GM18951 (cell line): ENCODE data around the gene KDM3B.
A peak's percentile ranks its signal among the peaks of the same experiment; 100 is the strongest.
"Not testable (repeated sequence)": the region's sequence is repeated elsewhere in the genome, so short reads cannot be mapped to it uniquely, and the experiment has no call there.

Source experiments
- POLR2A ChIP-seq: IDR thresholded peaks from 4 replicates; pipeline ENCODE4 v1.6.1; 2011; ENCODE audit warnings: mild to moderate bottlenecking; ENCODE audit not compliant: insufficient read length, insufficient read depth; ENCODE audit errors: extremely low read depth
- in situ Hi-C: fragments of 300-500 bp; cut with MboI; formaldehyde crosslinking; loops from one replicate; pipeline ENCODE4 v1.12.0; 2022; ENCODE audit warnings: low sequenced_read_pairs, mixed read lengths, inconsistent platforms; ENCODE audit not compliant: unreplicated experiment

The KDM3B gene, protein sequence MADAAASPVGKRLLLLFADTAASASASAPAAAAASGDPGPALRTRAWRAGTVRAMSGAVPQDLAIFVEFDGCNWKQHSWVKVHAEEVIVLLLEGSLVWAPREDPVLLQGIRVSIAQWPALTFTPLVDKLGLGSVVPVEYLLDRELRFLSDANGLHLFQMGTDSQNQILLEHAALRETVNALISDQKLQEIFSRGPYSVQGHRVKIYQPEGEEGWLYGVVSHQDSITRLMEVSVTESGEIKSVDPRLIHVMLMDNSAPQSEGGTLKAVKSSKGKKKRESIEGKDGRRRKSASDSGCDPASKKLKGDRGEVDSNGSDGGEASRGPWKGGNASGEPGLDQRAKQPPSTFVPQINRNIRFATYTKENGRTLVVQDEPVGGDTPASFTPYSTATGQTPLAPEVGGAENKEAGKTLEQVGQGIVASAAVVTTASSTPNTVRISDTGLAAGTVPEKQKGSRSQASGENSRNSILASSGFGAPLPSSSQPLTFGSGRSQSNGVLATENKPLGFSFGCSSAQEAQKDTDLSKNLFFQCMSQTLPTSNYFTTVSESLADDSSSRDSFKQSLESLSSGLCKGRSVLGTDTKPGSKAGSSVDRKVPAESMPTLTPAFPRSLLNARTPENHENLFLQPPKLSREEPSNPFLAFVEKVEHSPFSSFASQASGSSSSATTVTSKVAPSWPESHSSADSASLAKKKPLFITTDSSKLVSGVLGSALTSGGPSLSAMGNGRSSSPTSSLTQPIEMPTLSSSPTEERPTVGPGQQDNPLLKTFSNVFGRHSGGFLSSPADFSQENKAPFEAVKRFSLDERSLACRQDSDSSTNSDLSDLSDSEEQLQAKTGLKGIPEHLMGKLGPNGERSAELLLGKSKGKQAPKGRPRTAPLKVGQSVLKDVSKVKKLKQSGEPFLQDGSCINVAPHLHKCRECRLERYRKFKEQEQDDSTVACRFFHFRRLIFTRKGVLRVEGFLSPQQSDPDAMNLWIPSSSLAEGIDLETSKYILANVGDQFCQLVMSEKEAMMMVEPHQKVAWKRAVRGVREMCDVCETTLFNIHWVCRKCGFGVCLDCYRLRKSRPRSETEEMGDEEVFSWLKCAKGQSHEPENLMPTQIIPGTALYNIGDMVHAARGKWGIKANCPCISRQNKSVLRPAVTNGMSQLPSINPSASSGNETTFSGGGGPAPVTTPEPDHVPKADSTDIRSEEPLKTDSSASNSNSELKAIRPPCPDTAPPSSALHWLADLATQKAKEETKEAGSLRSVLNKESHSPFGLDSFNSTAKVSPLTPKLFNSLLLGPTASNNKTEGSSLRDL (N-terminal part only)

DNA sequence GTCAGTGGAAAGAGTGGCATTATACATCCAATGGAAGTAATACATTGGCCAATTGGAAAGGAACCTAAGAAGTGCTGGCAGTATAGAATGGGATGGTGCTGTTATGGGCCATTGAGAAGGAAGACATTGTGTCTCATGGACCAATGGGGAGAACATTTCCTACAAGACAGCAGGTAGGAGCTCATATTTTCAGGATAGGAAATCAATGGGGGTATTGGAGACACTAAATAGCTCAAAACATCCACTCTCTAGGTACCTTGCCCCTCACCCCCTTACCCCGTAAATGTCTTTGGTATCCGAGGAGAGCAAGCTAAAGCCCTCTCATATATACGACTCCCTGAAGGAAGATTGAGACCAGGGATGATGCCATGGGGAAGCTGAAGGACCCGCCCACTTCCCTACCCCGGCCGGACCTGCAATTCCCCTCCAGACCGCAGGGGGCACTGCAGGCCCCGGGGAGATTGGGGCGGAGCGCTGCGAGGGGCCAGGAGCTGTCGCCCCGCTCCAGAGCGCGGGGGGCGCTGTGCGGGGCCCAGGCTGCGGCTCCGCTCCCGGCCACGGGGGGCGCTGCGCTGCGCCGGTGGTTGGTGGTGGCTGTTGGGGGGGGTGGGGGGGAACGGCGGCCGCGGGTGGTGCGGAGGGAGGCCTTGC lies at the start of gene KDM3B:
KDM3B (plus strand) TSS at position 615 of the 651 bp plus-strand sequence. CDS start 111 bp downstream, outside the sequence.
- TF ChIP-seq POLR2A, result no peak
- in situ Hi-C loops, result no loop called here

DNA sequence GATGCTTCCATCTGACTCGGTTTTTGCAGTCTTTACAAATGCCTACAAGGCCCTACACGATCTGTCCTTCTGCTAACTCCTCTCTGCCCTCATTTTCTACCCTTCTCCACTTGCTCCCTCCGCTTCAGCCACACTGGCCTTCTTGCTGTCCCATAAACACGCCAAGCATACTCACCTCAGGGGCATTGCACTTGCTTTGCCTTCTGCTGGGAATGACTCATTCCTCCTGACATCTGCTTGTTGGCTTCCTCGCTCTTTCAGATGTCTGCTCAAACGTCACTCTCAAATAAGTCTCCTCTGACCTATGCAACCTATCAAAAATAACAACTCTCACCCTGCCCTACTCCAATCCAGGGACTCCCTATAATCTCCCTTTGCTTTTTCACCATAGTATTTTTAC lies 49.1 kb upstream of the KDM3B start:
- no peak for TF ChIP-seq POLR2A
- in situ Hi-C loops, result no loop called here

DNA sequence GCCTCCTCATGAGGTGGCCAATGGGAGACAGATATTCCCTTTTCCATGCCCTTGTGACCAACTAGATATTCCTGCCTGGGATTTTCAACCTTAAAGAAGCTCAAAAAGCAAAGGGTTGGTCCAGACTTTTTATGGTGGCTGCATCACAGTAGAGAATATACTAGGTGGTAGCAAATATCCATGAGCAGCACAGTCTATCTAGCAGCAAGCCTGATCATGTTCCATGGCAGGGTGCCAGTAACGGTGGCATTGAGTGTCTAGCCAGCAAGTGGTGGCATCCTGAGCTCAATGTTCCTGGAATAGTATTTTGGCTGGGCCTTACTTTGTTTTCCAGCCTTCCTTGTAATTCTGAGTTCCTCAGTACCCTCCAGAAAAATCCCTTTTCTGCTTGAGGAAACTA lies 46.7 kb upstream of the KDM3B start:
- TF ChIP-seq POLR2A, result no peak
- in situ Hi-C loops, result no loop called here

DNA sequence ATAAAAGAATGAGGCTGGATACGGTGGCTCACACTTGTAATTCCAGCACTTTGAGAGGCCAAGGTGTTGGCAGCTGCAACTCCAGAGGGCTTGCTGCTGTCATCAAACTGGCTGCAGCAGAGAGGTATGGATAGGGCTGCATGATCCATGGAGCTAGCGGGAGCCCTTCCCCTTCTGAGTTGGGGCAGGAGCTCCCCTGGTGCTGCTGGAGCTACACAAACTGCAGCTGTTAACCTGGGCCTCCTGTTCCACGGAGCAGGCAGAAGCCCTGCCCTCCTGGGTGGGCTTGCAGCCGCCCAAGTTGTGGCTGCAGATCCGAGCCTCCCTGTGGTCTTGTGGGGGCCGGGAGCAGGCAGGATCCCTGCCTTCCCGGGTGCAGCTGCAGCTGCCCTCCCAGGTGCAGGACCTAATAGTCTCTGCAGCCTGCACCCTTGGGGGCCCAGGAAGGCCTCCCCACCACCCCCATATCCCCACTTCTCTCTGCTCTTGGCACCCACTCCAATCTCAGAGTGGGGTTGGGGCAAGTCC lies 36.7 kb upstream of the KDM3B start:
- TF ChIP-seq POLR2A, result no peak
- in situ Hi-C loops, result no loop called here

DNA sequence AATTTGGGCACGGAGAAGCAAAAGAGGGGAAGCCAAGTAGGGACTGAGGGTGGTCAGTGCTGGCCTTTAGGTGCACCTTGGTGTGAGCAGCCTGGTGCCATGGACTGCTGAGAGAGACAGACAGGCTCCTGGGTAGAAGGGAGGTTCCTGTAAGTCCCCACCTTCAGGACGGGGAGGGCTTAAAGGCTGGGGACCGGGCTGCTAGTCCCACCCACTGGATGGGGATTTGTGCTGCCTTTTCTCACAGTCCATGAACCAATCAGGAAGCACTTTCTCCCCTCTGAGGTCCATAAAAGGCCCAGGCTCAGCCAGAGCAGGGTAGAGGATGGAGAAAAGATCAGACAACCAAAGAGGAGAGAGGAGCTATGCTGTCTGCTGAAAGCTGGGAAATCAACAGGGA lies 36.1 kb upstream of the KDM3B start:
- TF ChIP-seq POLR2A, result no peak

DNA sequence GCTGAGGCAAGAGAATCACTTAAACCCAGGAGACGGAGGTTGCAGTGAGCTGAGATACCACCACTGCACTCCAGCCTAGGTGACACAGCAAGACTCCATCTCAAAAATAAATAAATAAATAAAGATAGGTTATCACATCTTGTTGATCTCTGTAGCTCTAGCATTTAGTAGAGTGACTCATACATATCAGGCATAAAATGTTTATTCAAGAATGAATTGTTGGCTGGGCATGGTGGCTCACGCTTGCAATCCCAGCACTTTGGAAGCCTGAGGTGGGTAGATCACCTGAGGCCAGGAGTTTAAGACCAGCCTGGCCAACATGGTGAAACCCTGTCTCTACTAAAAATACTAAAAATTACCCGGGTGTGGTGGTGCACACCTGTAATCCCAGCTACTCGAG lies 34.3 kb upstream of the KDM3B start:
- in situ Hi-C loops, result not testable (repeated sequence)

More for the DNA sequence above, 36.1 kb upstream of the KDM3B start:
- in situ Hi-C loops, result no loop called here

DNA sequence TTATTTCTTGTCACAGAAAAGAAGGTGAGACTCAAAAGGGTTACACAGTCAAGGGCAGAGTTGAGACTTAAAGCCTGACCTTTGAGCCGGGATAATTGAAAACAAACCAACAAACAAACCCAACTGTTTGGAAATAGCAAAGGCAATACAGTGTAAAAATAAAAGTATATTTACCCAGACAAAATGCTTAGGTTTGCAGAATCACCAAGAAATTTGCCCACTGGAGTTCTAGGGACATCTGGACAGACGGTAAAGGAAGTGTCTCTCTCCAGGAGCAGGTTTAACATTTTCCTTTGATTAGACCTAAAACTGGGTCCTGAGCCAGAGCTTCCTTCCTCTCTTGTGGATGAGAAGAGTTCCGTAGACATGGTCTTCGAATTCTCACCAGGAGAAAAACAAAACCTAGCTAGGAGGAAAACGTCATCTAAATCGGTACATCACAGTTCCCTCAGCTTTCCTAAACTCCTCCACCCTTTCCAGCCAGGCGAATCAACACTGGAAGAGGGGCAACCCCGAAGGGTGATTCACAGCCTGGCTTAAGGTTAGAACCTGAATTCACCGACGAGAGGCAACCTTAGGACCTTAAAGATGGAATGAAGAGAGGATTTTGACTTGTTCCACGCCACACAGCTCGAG lies 21.6 kb upstream of the KDM3B start:
- in situ Hi-C loops, result no loop called here
- no peak for TF ChIP-seq POLR2A

DNA sequence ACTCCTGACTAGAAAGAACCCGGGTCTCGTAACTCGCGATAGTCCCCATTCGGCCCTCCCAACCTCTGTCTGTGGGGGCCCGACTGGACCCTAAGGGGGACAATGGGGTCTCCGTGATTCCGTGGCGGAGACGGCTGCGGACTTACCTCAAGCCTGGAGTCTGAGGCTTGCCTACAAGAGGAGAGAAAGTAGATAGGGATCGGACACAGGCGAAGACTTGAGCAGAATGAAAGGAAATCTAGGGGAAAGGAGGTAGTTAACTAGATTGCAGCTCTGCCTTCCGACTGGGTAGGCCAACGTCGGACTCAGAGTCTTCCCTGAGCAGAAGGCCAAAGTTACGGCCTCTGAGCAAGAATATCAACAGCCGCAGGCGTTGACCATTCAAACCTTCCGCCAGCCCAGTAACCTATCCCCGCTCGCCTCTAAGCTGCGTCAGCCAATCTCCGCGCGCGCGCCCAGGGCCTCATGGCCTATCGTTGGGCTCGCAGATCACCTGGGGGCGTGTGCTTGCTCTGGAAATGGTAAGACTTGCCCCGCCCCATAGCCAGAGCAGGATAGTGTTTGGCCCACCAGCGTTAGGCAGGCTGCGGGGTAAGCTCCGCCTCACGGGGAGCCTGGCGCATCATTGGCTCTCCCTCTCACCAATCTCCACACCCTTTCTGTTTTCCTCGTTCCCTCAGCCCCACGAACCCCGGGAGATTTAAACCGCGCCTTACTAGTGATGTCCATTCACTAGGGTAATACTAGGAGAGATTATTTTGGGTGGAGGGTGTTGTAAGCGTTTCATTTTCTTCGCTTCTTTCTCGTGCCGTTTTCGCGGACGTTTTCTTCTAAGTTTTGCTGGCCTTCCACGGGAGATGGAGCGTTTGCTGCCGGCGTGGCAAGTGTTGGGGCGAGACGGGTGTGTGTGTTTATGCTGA lies 20.8 kb upstream of the KDM3B start, which contains the start of gene CDC25C:
CDC25C (minus strand) TSS at position 356 of the 920 bp plus-strand sequence. CDS start 624 bp downstream, outside the sequence.
- TF ChIP-seq POLR2A, result peak; percentile 68
- in situ Hi-C loops, result no loop called here

DNA sequence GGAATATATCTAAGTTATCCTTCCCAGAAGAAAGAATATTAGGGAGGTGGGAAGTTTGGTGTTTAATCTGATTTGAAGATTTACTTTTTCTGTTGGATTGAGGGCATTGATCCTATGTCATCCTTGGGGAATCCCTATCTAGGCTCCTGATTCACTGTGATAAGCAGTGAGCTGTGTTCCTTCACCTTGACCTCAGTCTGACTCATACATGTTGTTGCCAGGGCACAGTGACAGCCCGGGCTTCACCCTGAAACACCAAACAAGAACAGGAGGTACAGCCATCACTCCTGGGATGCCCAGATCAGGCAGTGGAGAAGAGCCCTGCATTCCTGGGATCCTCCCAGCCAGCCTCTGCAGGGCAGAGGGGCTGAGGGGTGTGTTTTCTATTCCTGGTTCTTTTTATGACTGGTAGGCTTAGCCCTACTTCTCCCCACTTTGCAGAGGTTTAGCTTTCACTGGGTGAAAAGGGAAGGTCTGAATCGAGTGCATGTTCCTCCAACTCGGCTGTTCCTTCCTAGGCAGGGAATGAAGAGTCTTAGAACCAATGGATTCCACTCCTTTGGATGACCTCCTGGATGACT lies 17.5 kb upstream of the KDM3B start:
- in situ Hi-C loops, result no loop called here
- no peak for TF ChIP-seq POLR2A

DNA sequence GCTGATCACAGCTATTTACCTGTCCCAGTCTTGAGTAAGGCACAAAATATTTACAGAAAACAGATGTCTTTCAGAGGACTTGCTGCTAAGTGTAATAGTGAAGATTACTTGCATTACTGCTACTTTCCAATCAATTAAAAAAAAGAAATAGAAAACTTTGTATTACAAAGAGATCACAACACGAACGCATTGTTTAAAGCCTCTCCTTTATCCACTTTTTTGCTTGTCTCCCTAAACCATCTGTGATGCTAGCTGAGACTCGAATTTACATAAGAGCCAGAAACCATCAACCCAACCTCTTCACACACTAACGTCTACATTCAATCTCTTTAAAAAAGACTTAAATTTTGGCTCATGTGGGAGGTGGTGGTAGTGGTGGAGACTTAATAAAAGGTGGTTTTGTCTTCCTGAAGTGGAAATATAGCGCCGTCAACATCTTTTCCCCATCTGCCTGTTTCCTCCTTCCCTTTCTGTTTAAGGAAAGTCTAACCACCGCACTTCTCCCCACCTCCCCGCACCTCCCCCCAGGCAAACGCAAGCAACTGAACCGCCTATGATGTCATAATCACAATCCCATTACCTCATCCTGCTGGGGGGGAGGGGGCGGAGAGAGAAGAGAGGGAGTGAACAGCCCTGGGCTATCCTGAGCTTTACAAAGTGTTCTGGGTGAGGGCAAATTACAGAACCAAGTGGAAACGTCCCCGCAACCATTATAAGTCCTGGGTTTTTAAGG lies 15.4 kb upstream of the KDM3B start:
- in situ Hi-C loops, result no loop called here
- peak; percentile 35 for TF ChIP-seq POLR2A
